NCI-H82 (cell line): ENCODE results near the gene SEMA5A.
A peak's percentile ranks its signal among the peaks of the same experiment; 100 is the strongest.

Source experiments
- DNase-seq: peaks from one replicate; lab custom pipeline; 2025; lab: John Stamatoyannopoulos, UW

Gene SEMA5A

GRCh38 chr5:9399094-9399493, 146.8 kb downstream of the SEMA5A start:
- no peak for DNase-seq

GRCh38 chr5:9398227-9398626, 147.6 kb downstream of the SEMA5A start:
- DNase-seq, result no peak

DNA sequence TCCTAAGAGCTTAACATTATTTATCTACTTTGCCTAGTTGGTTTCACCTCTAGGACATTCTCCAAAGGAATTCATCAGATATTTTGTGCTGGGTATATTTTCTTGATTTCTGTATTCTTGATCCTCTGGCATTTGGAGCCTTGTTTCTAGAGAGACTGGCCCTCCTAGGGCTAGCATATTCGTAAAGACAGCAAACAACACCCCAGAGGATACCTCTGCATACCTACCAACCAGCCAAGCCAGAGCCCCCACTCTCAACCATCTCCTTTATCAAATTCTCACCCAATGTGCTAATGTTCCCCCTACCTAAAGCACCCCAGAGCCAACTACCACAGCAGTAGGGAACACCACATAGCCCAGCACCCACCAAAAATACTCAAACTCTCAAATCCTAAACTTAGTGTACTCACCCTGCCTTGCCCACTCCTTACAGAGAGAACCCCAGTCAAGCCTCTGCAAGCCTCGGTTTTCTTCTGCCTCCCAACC, 149.5 kb downstream of the SEMA5A start:
- DNase-seq, result no peak

- no peak for DNase-seq
Measured at GRCh38 chr5:9395706-9396105, 150.2 kb downstream of the SEMA5A start.

DNA sequence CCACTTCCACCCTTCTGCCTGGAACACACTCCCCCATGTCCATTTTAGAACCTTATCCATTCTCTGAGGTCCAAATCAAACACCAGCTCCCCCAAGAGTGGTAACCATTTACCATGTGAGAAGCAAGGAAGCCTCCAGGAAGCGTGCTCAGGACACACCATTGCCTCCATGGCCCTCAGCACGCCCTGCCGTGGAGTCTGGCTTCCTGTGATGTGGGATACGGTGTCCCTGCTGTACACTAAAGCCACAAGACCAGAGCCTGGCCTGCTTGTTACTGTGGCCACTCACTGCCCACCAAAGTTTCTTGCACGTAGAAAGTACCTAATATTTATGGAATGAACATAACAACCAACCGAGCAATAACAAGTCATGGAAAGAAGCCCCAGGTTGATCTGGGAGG, 151.7 kb downstream of the SEMA5A start:
- no peak for DNase-seq

DNA sequence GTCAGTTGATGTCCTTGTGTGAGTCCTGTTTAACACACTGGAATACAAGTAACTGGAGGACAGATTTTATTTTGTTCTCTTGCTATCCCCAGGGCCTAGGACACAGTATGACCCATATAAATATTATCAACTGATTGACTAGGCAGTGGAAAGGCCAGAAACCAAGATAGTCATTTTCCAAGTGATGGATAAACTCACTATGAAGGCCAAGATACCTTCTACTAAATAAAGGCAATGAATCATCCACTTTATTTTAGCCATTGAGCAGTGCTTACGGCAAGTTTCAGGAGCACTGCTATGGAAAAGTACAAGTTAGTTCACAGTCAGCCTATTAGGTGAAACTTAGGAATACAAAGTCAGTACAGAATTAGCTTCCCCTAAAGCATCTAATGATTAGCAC, 153.2 kb downstream of the SEMA5A start:
- DNase-seq, result no peak

GRCh38 chr5:9391080-9391479, 154.8 kb downstream of the SEMA5A start:
- no peak for DNase-seq

DNA sequence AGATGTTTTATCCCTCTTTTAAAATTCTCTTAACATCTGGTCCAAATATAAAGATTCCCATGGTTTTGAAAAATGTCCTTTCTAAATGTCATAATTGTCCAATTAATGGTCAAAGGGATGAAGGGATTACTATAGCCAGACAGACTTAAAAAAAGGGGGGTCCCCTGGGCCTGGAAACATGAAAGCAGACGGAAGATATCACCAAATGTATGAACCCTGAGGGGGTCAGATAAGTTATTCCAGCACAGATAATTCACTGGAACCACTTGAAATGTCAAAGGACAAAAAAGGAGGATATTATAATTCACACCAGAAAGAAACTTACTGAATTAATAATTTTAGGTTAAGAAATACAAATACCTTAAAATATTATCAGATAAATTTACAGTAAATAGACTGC, 155.8 kb downstream of the SEMA5A start:
- DNase-seq, result no peak

- no peak for DNase-seq
Measured at GRCh38 chr5:9388941-9389674, 156.8 kb downstream of the SEMA5A start.

DNA sequence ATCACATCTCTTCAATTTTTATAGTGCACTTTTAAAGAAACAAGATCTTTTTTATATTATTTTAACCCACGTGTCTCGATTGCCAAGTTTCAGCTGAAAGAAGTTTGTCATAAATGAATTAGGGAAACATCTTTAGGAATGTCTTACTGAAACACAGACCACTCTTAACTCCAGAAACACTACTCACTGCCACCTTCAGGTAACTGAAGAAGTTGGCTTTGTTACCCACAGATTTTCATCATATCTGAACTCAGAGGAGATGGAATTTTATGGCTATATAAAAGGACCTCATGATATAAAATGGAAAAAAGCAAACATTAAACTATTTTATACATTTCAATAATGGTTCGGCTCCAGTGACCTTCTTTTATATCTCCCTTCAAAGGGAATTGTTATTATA, 158.0 kb downstream of the SEMA5A start:
- no peak for DNase-seq

GRCh38 chr5:9386945-9387344, 158.9 kb downstream of the SEMA5A start:
- no peak for DNase-seq

- no peak for DNase-seq
Measured at GRCh38 chr5:9382522-9382921, 163.4 kb downstream of the SEMA5A start.

DNA sequence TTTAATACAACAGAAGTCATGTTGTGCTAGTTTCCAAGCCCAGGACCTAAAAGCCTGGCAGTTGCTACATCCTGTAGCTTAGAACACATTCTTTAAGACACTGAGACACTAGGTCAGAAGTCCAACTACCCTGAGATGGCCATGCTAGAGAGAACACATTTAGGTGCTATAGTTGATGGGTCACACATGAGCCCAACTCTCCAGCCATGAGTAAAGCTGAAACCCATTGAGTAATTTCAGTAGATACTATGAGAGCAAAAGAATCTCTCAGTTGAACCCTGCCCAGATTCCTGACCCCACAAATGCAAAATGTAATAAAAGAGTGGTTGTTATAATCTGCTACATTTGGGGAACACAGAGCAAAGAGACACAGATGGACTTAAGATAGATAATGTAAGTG, 164.4 kb downstream of the SEMA5A start:
- DNase-seq, result no peak

DNA sequence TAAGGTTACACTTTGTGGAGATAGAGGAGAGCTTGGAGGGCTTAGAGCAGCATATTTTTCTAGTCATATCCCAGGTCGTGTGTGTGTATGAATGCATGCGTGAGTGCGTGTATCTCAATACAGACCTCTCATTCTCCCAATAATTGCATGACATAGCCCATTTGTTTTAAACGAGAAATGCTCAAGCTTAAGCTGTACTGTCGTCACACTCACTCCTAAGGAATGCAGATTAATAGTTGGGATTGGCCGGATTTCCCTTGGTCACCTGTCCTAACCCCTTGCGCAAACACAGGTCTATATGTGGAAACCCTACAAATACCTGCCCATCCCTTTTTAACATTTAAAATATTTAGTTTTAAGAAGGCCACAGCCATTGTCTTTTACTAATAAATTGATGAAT, 165.8 kb downstream of the SEMA5A start:
- no peak for DNase-seq

GRCh38 chr5:9376363-9377117, 169.3 kb downstream of the SEMA5A start:
- no peak for DNase-seq

- DNase-seq, result no peak
Measured at GRCh38 chr5:9375756-9376155, 170.1 kb downstream of the SEMA5A start.

DNA sequence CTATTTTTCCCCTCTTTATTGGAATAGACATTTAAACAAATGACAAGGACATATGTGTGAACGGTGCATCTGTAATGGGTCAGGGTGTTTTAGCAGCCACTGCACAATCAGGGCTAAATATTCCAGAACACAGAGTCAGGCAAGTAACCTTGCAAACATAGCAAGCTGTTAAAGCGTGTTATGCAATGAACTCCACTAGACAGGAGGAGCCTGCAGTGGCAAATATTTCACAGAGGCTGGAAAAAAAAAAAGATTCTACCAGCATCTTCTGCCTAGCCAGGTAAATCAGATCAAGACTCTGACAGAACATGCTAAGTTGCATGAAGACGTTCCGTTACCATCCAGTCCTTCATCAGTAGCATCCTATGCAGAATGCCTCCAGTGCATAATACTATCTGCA, 171.8 kb downstream of the SEMA5A start:
- DNase-seq, result no peak

DNA sequence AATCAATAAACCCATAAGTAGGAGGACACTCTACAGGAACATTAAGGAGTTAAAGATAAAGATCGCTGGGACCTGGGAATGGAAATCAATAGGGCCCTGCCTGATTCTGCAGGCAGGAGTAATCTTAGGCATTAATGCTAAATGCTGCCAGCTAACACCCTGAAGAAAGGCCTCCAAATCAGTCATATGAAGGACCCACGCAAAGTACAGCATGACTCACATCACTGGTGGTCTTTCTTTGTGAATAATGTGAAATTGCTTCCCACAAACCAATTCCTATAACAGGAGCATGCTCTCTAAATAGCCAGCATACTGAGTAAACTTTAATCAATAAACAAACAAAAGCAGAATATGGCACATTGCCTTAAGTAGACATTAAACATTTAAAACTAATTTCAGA, 172.3 kb downstream of the SEMA5A start:
- DNase-seq, result no peak

- DNase-seq, result no peak
Measured at GRCh38 chr5:9370256-9370655, 175.6 kb downstream of the SEMA5A start.

DNA sequence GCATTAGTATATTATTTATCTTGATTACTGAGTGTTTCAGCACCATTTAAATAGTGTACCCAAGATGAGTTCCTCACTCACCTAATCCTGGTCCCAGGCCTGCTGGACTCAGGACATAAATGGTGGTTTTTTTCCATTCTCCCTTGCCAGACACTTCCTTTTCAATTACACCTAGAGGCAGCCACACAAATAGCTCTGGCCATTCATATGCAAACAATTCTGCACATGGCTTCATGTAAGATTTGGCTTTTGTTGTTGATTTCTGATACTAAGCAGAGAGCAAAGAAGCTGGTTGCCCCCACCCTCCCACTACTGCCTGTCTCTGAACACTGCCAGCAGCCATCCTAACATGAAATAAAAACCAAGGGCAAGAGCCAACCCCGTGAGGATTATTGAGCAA, 180.4 kb downstream of the SEMA5A start:
- DNase-seq, result no peak

DNA sequence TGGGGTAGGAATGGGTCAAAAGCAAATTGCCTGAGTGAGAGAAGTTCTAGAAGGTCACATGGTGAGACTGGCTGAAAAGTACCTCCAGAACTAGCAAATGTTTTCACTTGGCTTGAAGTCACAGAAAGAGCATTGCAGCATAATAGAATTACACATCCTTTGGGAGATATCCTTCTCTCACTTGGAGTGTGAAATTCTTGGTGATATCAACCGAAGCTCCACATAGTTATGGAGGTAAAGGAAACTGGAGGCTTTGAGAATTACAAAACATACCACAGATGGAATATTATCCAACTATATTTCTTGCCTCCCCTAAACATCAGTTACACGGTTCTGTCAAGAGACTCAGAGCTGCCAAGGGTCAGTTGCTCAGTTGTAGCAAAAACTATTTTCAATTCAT, 182.4 kb downstream of the SEMA5A start:
- DNase-seq, result no peak

DNA sequence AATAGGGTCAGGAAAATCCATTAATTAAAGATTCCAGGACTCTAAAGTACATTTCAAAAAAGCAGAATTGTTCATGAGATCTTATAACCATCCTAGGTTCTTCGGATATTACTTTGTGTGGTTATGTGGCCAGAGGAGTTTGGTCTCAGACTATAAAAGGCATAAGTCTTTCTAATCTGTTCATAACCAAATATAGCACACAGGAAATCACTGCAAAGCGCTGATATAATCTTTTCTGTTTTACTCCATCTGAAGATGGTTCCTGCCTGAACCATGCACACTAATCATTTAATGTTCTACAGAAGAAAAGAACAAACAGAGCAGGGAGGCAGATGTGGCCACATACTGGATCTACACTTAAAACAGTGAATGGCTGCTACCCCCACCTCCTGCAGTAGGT, 182.8 kb downstream of the SEMA5A start:
- DNase-seq, result no peak

- DNase-seq, result no peak
Measured at GRCh38 chr5:9362600-9362999, 183.3 kb downstream of the SEMA5A start.

DNA sequence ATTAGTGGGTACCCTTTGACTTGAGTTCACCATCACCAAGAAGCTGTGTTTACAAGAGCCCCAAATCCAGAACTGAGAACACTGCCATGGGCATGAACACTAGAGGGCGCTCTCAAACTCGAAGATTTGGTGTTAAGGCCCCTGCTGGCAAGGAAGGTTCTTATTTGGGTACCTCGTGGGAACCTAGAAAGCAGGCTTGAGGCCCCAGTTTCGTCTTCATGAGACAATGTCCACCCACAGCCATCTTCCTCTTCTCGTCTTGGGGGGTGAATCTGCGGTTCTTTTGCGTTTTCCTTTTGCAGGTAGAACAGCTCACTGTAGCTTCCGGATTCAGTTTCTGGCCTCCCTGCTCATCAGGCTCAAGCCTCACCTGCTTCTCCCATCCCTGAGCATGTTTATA, 184.0 kb downstream of the SEMA5A start:
- peak; percentile 84 for DNase-seq
